GM12878 (cell line): ENCODE measurements around the gene STAMBPL1. TPM values are rescaled to one million over a fixed set of nuclear protein-coding genes. Genes with fewer than 3 reads are reported as not detected.

Source experiments
- ATAC-seq: fragments of 200-7000 bp; cut with Tn5 transposase; 3 replicates; pipeline ENCODE4 v1.9.1; 2020; ENCODE audit warnings: mild to moderate bottlenecking, moderate library complexity
- BruUV-seq: library from RNA; stranded (reverse); fragments of 400-500 nt; replicated peaks from 2 replicates; lab custom pipeline; 2021; lab: Mats Ljungman, UMichigan
- CTCF ChIA-PET: fragments of 300-600 bp; sonication (Branson Sonifier 250); formaldehyde crosslinking; extraction: SDS; loops from one replicate; lab custom pipeline; 2021; ENCODE audit warnings: inconsistent platforms; lab: Yijun Ruan, JAX
- POLR2A ChIA-PET: fragments of 350-600 bp; formaldehyde crosslinking; extraction: SDS; loops from one replicate; lab custom pipeline; 2021; ENCODE audit warnings: inconsistent platforms; lab: Charles Lee
- RAD21 ChIA-PET: fragments of 300-600 bp; sonication (Branson Sonifier 250); formaldehyde crosslinking; loops from one replicate; lab custom pipeline; 2023; ENCODE audit warnings: antibody characterized with exemption; ENCODE audit not compliant: unreplicated experiment; lab: Charles Lee
- SMC1A ChIA-PET: fragments of 300-600 bp; sonication (Branson Sonifier 250); formaldehyde crosslinking; loops from one replicate; lab custom pipeline; 2023; ENCODE audit not compliant: unreplicated experiment, uncharacterized antibody; lab: Charles Lee
- DNase-seq: peaks from one replicate; pipeline ENCODE4 v3.0.0-alpha.2; 2011; ENCODE audit warnings: low read depth, low spot score
- FAIRE-seq: peaks from 3 replicates; lab custom pipeline; 2011; peaks lifted over from hg19 to GRCh38; lab: Jason Lieb, UNC
- H2AFZ ChIP-seq: 2 replicates; pipeline ENCODE4 v1.6.0; 2011; ENCODE audit warnings: low read depth, low read length, control low read depth; ENCODE audit not compliant: control insufficient read depth
- H3K27ac ChIP-seq: 2 replicates; pipeline ENCODE4 v1.5.1; 2011; ENCODE audit warnings: control low read depth; ENCODE audit not compliant: control insufficient read depth, insufficient read depth
- H3K27me3 ChIP-seq, 2 experiments: replicated peaks in 1 of 2; 2 replicates each; pipeline versions ENCODE4 v1.6.0 to v1.6.1; 2011; ENCODE audit warnings: low read length in 1 of 2; ENCODE audit not compliant: control insufficient read depth in 2 of 2, insufficient read depth in 2 of 2
- H3K36me3 ChIP-seq, 2 experiments: 2 replicates each; pipeline ENCODE4 v1.5.1; 2011; ENCODE audit warnings: low read length in 1 of 2; ENCODE audit not compliant: control insufficient read depth in 2 of 2, insufficient read depth in 2 of 2
- H3K4me1 ChIP-seq: 2 replicates; pipeline ENCODE4 v1.6.1; 2011; ENCODE audit warnings: mild to moderate bottlenecking, low read length, moderate library complexity, mixed read lengths; ENCODE audit not compliant: control insufficient read depth, insufficient read depth
- H3K4me2 ChIP-seq: 2 replicates; pipeline ENCODE4 v1.6.0; 2011; ENCODE audit warnings: control low read depth; ENCODE audit not compliant: control insufficient read depth, insufficient read depth
- H3K4me3 ChIP-seq: fragments of 200-600 bp; sonication (generic); 2 replicates; pipeline ENCODE4 v1.5.1; 2016
- H3K79me2 ChIP-seq: 2 replicates; pipeline ENCODE4 v1.6.0; 2011; ENCODE audit warnings: low read length; ENCODE audit not compliant: control insufficient read depth, insufficient read depth
- H3K9ac ChIP-seq: 2 replicates; pipeline ENCODE4 v1.8.0; 2011; ENCODE audit warnings: low read length, control low read depth, mixed read lengths; ENCODE audit not compliant: control insufficient read depth, insufficient read depth
- H3K9me3 ChIP-seq: replicated peaks from 3 replicates; pipeline ENCODE4 v1.5.1; 2011; ENCODE audit warnings: mild to moderate bottlenecking, low read length; ENCODE audit not compliant: control insufficient read depth, insufficient read depth
- H4K20me1 ChIP-seq: 2 replicates; pipeline ENCODE4 v1.6.0; 2011; ENCODE audit not compliant: control insufficient read depth, insufficient read depth
- BCL11A ChIP-seq: IDR thresholded peaks from 2 replicates; pipeline ENCODE4 v1.6.1; 2011; ENCODE audit warnings: low read depth, low read length
- CBX3 ChIP-seq: fragments of 200-600 bp; sonication (generic); IDR thresholded peaks from 2 replicates; pipeline ENCODE4 v1.6.1; 2016; ENCODE audit warnings: low read depth, borderline replicate concordance
- HSF1 ChIP-seq: fragments of 150-350 bp; IDR thresholded peaks from 2 replicates; pipeline ENCODE4 v1.6.1; 2014; ENCODE audit warnings: mild to moderate bottlenecking, low read depth, low read length
- JUNB ChIP-seq: IDR thresholded peaks from 2 replicates; pipeline ENCODE4 v1.6.1; 2016; ENCODE audit warnings: antibody characterized with exemption, mild to moderate bottlenecking
- KDM1A ChIP-seq: fragments of 200-600 bp; sonication (generic); IDR thresholded peaks from 2 replicates; pipeline ENCODE4 v1.6.1; 2016; ENCODE audit warnings: borderline replicate concordance
- MAX ChIP-seq: IDR thresholded peaks from 2 replicates; pipeline ENCODE4 v1.6.1; 2012; ENCODE audit warnings: low read depth, low read length, improper control_type of control experiment
- MLLT1 ChIP-seq: fragments of 450-650 bp; IDR thresholded peaks from 2 replicates; pipeline ENCODE4 v1.6.1; 2016; ENCODE audit warnings: mild to moderate bottlenecking
- MTA2 ChIP-seq: fragments of 450-650 bp; IDR thresholded peaks from 2 replicates; pipeline ENCODE4 v1.6.1; 2016; ENCODE audit warnings: low read depth, mild to moderate bottlenecking, moderate library complexity
- NFYA ChIP-seq: IDR thresholded peaks from 2 replicates; pipeline ENCODE4 v1.6.1; 2011; ENCODE audit warnings: low read depth, mild to moderate bottlenecking, low read length, improper control_type of control experiment, borderline replicate concordance
- RELA ChIP-seq: fragments of 450-650 bp; IDR thresholded peaks from 2 replicates; pipeline ENCODE4 v1.8.0; 2014; ENCODE audit warnings: borderline replicate concordance; ENCODE audit not compliant: partially characterized antibody
- SKIL ChIP-seq: fragments of 450-650 bp; IDR thresholded peaks from 2 replicates; pipeline ENCODE4 v1.6.1; 2017; ENCODE audit warnings: mild to moderate bottlenecking, low read depth, inconsistent platforms; ENCODE audit not compliant: poor library complexity, severe bottlenecking
- SP1 ChIP-seq: IDR thresholded peaks from one replicate; pipeline ENCODE4 v1.6.1; 2011; ENCODE audit warnings: low read depth, low read length
- TARDBP ChIP-seq: IDR thresholded peaks from 2 replicates; pipeline ENCODE4 v1.6.1; 2016; ENCODE audit warnings: borderline replicate concordance
- ZBTB40 ChIP-seq: fragments of 450-650 bp; IDR thresholded peaks from 2 replicates; pipeline ENCODE4 v1.6.1; 2016; ENCODE audit warnings: mild to moderate bottlenecking, moderate library complexity, borderline replicate concordance
- ZSCAN29 ChIP-seq: fragments of 450-650 bp; IDR thresholded peaks from 2 replicates; pipeline ENCODE4 v1.6.1; 2017; ENCODE audit warnings: mild to moderate bottlenecking, moderate library complexity
- in situ Hi-C: fragments of 300-500 bp; cut with MboI; formaldehyde crosslinking; loops from 9 replicates; pipeline ENCODE4 v1.14.3; 2018; ENCODE audit warnings: mixed read lengths
- intact Hi-C: fragments of 100-400 bp; cut with micrococcal nuclease; formaldehyde crosslinking; loops from one replicate; pipeline ENCODE4 v1.14.2; 2022; ENCODE audit not compliant: unreplicated experiment
- polyA plus RNA-seq, 11 experiments: library from polyadenylated mRNA; depleted of rRNA in 4 of 11; unstranded in 6 of 11; stranded (reverse) in 5 of 11; fragments of >200 nt; fragmentation: Nextera tagmentation in 4 of 11; fragmentation: Illumina TruSeq in 1 of 11; extraction: Ambion mirVana in 4 of 11; extraction: Trizol in 1 of 11; gene quantifications; 1 replicate in 1 of 11; 2 replicates in 10 of 11; pipeline versions ENCODE4 v1.2.1 to v1.2.3, GENCODE V29; 2011 to 2016; ENCODE audit warnings: inconsistent platforms in 2 of 11, missing spikeins in 2 of 11, low read depth in 1 of 11
- total RNA-seq, 4 experiments: library from RNA; depleted of rRNA in 3 of 4; stranded (reverse); fragments of >200 nt in 3 of 4; fragmentation: Illumina TruSeq in 1 of 4; extraction: Trizol in 1 of 4; gene quantifications; 2 replicates each; pipeline versions ENCODE4 v1.2.1 to v1.2.3, GENCODE V29; 2013 to 2021

Gene STAMBPL1
- total and polyA plus RNA-seq, 10 of the 15 experiments (the other 5 are each of a cell fraction or from before 2014, with no cell fraction given): 7.5 to 44.1 (median 25.4) TPM

- POLR2A ChIA-PET: interaction anchor here (0.9 to 13.1 kb wide), 7 partner anchors 8 to 506 kb away, joined by 3 to 248 read pairs (median 5); partner anchors contain the start of genes FAS and IFIT1
- DNase-seq (no peak), ATAC-seq (peak; percentile 76), FAIRE-seq (no peak)
- H3K27ac ChIP-seq: peak overlapping the region; percentile 61
- peak overlapping the region; percentile 55 for H3K4me3 ChIP-seq
- in situ Hi-C loops (no loop called here), intact Hi-C loops (loop anchor here (10.0 kb wide), 1 partner anchor 528 kb away; the partner anchor contains the start of gene IFIT5)
- RAD21 ChIA-PET: interaction anchor here (0.6 to 13.0 kb wide), 9 partner anchors 14 to 817 kb away, joined by 3 to 249 read pairs (median 12); partner anchors contain the start of gene FAS
- SMC1A ChIA-PET: interaction anchor here (1.6 to 12.6 kb wide), 7 partner anchors 7 to 106 kb away, joined by 5 to 329 read pairs (median 76); partner anchors contain the start of gene FAS
- H4K20me1 ChIP-seq: no peaks in the 10 kb centered on the region
- no peak overlapping the region for H2AFZ ChIP-seq
- no peaks in the 10 kb centered on the region for H3K9me3 ChIP-seq
- no TSS peak for BruUV-seq
- peak overlapping the region; percentile 77 for H3K4me2 ChIP-seq
- CTCF ChIA-PET: interaction anchor here (1.2 to 9.8 kb wide), 6 partner anchors 13 to 327 kb away, joined by 3 to 116 read pairs (median 52); partner anchors contain the start of gene FAS
- peaks cover 46% of the 10 kb centered on the region for H3K4me1 ChIP-seq
- H3K27me3 ChIP-seq: no peaks in the 10 kb centered on the region
- no peaks in the 10 kb centered on the region for H3K36me3 ChIP-seq
- peaks cover 100% of the 10 kb centered on the region for H3K79me2 ChIP-seq
- H3K9ac ChIP-seq: peak overlapping the region; percentile 68
- TF ChIP-seq RELA (no peak), NFYA (no peak), CBX3 (no peak), BCL11A (no peak), ZSCAN29 (no peak), SKIL (no peak), SP1 (no peak), MAX (no peak), MLLT1 (no peak), TARDBP (no peak), MTA2 (peak; percentile 64), HSF1 (no peak), KDM1A (no peak), ZBTB40 (no peak), JUNB (peak; percentile 92)
Observed at GRCh38 chr10:88886557-88886956, 6.5 kb downstream of the STAMBPL1 start.
